Brain microvascular endothelial cell (primary cell): ENCODE data around the gene PDZD7.

ENCODE experiments used
- DNase-seq: peaks from one replicate; pipeline ENCODE4 v3.0.0-alpha.2; 2020
- H3K27ac ChIP-seq: fragments of 250-450 bp; sonication (Bioruptor Pico); 2 replicates; pipeline ENCODE4 v1.5.1; 2020; ENCODE audit warnings: mild to moderate bottlenecking, moderate library complexity
- H3K27me3 ChIP-seq: fragments of 250-450 bp; sonication (Bioruptor Pico); replicated peaks from 2 replicates; pipeline ENCODE4 v1.5.1; 2020; ENCODE audit warnings: mild to moderate bottlenecking
- H3K36me3 ChIP-seq: fragments of 250-450 bp; sonication (Bioruptor Pico); replicated peaks from 2 replicates; pipeline ENCODE4 v1.5.1; 2020; ENCODE audit warnings: mild to moderate bottlenecking
- H3K4me3 ChIP-seq: 2 replicates; pipeline ENCODE4 v1.5.1; 2011; ENCODE audit warnings: low read depth, mild to moderate bottlenecking, control low read depth, low read length, moderate library complexity
- in situ Hi-C: cut with HindIII; loops from 2 replicates; pipeline ENCODE4 v1.10.0; 2017; ENCODE audit warnings: low sequenced_read_pairs, low pct_ligation_motif_present
- TF ChIP-seq, protein P1 (sequence below): IDR thresholded peaks from 2 replicates; pipeline ENCODE4 v1.5.1; 2011; ENCODE audit warnings: low read depth, mild to moderate bottlenecking, moderate library complexity, low read length, control low read depth, inconsistent platforms; ENCODE audit errors: missing control alignments

PDZD7 gene

DNA sequence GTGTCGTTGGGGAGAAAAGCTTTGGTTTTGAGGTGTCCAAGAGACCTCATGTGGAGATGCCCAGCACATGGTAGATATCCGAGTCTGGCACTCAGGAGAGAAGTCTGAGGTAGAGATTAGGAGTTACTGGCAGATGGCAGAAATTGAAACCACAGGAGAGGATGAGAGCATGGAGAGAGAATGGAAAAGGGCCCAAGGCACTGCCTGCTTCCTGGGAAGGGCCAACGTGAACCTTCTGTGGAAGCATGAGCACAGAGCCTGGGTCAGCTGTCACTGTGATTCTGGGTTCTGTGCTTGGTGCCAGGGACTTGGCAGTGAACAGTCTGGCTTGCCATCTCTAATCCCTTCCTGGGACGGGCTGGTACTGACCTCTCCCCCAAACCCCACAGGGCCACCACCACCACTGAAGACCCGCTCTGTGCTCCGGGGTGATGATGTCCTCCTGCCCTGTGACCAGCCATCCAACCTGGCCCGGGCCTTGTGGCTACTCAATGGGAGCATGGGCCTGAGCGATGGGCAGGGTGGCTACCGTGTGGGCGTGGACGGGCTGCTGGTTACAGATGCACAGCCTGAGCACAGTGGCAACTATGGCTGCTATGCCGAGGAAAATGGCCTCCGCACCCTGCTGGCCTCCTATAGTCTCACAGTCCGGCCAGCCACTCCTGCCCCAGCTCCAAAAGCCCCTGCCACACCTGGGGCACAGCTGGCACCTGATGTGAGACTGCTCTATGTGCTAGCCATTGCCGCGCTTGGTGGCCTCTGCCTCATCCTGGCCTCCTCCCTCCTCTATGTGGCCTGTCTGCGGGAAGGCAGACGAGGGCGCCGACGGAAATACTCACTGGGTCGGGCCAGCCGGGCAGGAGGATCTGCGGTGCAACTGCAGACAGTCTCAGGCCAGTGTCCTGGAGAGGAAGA lies 47.8 kb downstream of the PDZD7 start:
- H3K4me3 ChIP-seq = no peak overlapping the region
- in situ Hi-C loops = no loop called here
- TF ChIP-seq, protein P1, sequence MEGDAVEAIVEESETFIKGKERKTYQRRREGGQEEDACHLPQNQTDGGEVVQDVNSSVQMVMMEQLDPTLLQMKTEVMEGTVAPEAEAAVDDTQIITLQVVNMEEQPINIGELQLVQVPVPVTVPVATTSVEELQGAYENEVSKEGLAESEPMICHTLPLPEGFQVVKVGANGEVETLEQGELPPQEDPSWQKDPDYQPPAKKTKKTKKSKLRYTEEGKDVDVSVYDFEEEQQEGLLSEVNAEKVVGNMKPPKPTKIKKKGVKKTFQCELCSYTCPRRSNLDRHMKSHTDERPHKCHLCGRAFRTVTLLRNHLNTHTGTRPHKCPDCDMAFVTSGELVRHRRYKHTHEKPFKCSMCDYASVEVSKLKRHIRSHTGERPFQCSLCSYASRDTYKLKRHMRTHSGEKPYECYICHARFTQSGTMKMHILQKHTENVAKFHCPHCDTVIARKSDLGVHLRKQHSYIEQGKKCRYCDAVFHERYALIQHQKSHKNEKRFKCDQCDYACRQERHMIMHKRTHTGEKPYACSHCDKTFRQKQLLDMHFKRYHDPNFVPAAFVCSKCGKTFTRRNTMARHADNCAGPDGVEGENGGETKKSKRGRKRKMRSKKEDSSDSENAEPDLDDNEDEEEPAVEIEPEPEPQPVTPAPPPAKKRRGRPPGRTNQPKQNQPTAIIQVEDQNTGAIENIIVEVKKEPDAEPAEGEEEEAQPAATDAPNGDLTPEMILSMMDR = no peak
- DNase-seq = no peak
- H3K27me3 ChIP-seq = no peaks in the 10 kb centered on the region
- H3K27ac ChIP-seq = no peak overlapping the region
- H3K36me3 ChIP-seq = peaks cover 7% of the 10 kb centered on the region

DNA sequence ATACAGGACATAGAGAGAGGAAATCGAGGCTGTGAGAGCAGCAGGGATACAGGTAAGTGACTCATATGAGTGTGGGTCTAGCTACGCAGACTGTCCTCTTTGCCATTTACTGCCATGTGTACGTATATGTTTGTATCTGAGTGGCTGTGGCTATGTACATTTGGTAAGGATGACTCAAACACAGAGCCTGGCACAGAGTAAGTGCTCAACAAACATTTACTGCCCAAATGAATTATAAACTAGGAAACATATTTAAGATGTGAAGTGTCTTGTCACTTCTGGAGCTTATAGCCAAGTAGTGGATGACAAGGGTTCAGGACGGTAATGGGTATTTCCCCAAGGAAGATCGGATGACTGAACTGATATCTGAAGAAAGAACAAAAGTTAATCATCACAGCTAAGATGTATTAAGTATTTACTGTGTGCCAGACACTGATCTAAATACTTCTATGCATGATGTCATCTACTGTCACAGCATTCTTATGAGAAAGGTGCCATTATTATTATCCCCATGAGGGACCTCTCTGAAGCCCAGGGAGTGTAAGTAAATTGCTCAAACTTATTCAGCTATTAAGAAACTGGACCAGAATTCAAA lies 49.7 kb downstream of the PDZD7 start:
- Histone ChIP-seq H3K27ac (no peak overlapping the region), H3K36me3 (peaks cover 7% of the 10 kb centered on the region), H3K4me3 (no peak overlapping the region), H3K27me3 (no peaks in the 10 kb centered on the region)
- DNase-seq = no peak
- in situ Hi-C loops = no loop called here
- TF ChIP-seq, protein P1 = no peak

DNA sequence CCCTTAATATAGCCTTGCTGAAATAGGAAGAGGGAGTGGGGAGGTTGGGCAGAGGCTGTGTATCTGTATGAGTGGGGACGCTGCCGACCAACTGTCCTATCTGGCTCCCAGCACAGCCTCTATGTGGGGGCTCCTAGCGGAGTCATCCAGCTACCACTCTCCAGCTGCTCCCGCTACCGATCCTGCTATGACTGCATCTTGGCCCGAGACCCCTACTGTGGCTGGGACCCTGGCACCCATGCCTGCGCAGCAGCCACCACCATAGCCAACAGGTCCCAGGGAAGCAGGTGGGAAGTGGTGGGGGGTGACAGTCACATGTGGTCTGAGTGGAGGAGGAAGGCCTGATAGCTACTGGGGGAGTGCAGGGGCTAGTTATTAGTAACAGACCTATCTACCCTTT lies 50.2 kb downstream of the PDZD7 start:
- Histone ChIP-seq H3K36me3 (peaks cover 5% of the 10 kb centered on the region), H3K27ac (no peak overlapping the region), H3K4me3 (no peak overlapping the region), H3K27me3 (no peaks in the 10 kb centered on the region)
- no peak for DNase-seq
- TF ChIP-seq, protein P1 = no peak
- in situ Hi-C loops = no loop called here

DNA sequence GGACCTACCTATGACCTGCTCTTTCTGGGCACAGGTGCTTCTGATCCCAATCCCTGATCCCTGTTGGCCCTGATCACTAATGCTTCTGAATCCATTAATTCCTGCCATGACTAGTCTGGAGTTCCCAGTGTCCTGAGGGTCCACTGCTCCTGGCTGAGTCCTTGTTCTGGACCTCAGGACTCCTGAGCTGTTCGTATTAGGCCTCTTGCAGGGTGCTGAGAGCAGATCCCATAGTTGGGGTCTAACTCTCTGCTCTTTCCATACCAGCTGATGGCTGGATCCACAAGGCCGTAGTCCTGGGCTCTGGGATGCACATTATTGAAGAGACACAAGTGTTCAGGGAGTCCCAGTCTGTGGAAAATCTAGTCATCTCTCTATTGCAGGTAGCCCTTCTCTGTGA lies 50.6 kb downstream of the PDZD7 start:
- Histone ChIP-seq H3K36me3 (peaks cover 5% of the 10 kb centered on the region), H3K4me3 (no peak overlapping the region), H3K27me3 (no peaks in the 10 kb centered on the region), H3K27ac (no peak overlapping the region)
- no peak for DNase-seq
- in situ Hi-C loops = no loop called here
- TF ChIP-seq, protein P1 = no peak

DNA sequence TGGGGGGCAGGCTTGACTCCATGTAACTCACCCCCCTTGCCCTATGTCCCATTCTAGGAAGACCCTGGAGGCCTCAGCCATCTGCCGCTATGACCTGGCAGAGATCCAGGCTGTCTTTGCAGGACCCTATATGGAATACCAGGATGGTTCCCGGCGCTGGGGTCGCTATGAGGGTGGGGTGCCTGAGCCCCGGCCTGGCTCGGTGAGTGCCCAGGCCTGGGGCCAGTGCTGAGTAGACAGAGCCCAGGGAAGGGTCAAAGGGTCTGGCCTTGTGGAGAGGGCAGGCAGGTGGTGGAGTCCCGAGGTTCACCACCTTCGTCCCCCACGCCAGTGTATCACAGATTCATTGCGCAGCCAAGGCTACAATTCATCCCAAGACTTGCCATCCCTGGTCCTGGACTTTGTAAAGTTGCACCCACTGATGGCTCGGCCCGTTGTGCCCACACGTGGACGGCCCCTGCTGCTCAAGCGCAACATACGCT lies 51.1 kb downstream of the PDZD7 start:
- no peaks in the 10 kb centered on the region for H3K27me3 ChIP-seq
- no peak for DNase-seq
- peaks cover 5% of the 10 kb centered on the region for H3K36me3 ChIP-seq
- TF ChIP-seq, protein P1 = no peak
- no peak overlapping the region for H3K4me3 ChIP-seq
- in situ Hi-C loops = no loop called here
- H3K27ac ChIP-seq = no peak overlapping the region
